Endometrium (tissue), 2 donors: ENCODE data around the gene CCDC9.
"Not testable (repeated sequence)": the region's sequence is repeated elsewhere in the genome, so short reads cannot be mapped to it uniquely, and the experiment has no call there.

ENCODE experiments used
- FAIRE-seq: peaks from 2 replicates; lab custom pipeline; 2012; peaks lifted over from hg19 to GRCh38; lab: Jason Lieb, UNC
- donor health status: control.
- donor health status: control.

The CCDC9 gene

GRCh38 chr19:47300867-47301266, 44.5 kb downstream of the CCDC9 start:
- not testable (repeated sequence) for FAIRE-seq

GRCh38 chr19:47302249-47302648, 45.9 kb downstream of the CCDC9 start:
- FAIRE-seq = no peak

GRCh38 chr19:47303966-47304365, 47.6 kb downstream of the CCDC9 start:
- no peak for FAIRE-seq

GRCh38 chr19:47305309-47305751, 49.0 kb downstream of the CCDC9 start:
- no peak for FAIRE-seq

- no peak for FAIRE-seq
These were observed 50.0 kb downstream of the CCDC9 start for GRCh38 chr19:47306303-47306702.

- no peak for FAIRE-seq
These were observed 52.7 kb downstream of the CCDC9 start for GRCh38 chr19:47309038-47309437.

GRCh38 chr19:47309608-47310007, 53.3 kb downstream of the CCDC9 start, which contains the start of gene C5AR1:
Gene C5AR1, plus strand, starts transcription at chr19:47309861. Its CDS starts 35 bp downstream, at chr19:47309896.
- no peak for FAIRE-seq

GRCh38 chr19:47310323-47310722, 54.0 kb downstream of the CCDC9 start:
- FAIRE-seq = no peak

- FAIRE-seq = no peak
These were observed 54.5 kb downstream of the CCDC9 start for GRCh38 chr19:47310819-47311218.

- no peak for FAIRE-seq
These were observed 56.2 kb downstream of the CCDC9 start for GRCh38 chr19:47312366-47313006.

- FAIRE-seq = no peak
These were observed 57.5 kb downstream of the CCDC9 start for GRCh38 chr19:47313754-47314295.

GRCh38 chr19:47315125-47315821, 58.9 kb downstream of the CCDC9 start:
- FAIRE-seq = no peak

GRCh38 chr19:47316513-47316912, 60.2 kb downstream of the CCDC9 start:
- FAIRE-seq = no peak

GRCh38 chr19:47319923-47320871, 63.9 kb downstream of the CCDC9 start:
- FAIRE-seq = no peak
